WTC11 (cell line): ENCODE measurements around the gene ZNF547. TPM values are rescaled to one million over a fixed set of nuclear protein-coding genes. Genes with fewer than 3 reads are reported as not detected.
A peak's percentile ranks its signal among the peaks of the same experiment; 100 is the strongest.

Source experiments
- ATAC-seq: fragments of 200-7000 bp; cut with Tn5 transposase; 2 replicates; pipeline ENCODE4 v1.10.0; 2021; ENCODE audit warnings: mild to moderate bottlenecking, moderate library complexity
- Bru-seq: library from RNA; stranded (reverse); fragments of 400-500 nt; gene quantifications from one replicate; lab custom pipeline; 2021; lab: Mats Ljungman, UMichigan
- CTCF ChIA-PET: fragments of 300-600 bp; sonication (Branson Sonifier 250); formaldehyde crosslinking; loops from one replicate; lab custom pipeline; 2021; ENCODE audit warnings: antibody characterized with exemption; lab: Charles Lee
- POLR2A ChIA-PET: fragments of 350-600 bp; sonication (Branson Sonifier 250); formaldehyde crosslinking; loops from one replicate; lab custom pipeline; 2021; ENCODE audit warnings: antibody characterized with exemption; lab: Charles Lee
- DNase-seq: peaks from one replicate; pipeline ENCODE4 v3.0.0; 2021; ENCODE audit warnings: low spot score
- H3K27ac Mint-ChIP-seq: 2 replicates; pipeline ENCODE4 v1.8.0; 2021; ENCODE audit warnings: mixed read lengths
- H3K27me3 Mint-ChIP-seq: 2 replicates; pipeline ENCODE4 v1.8.0; 2021; ENCODE audit warnings: low read depth, mild to moderate bottlenecking, moderate library complexity, mixed read lengths
- H3K36me3 Mint-ChIP-seq: 2 replicates; pipeline ENCODE4 v1.8.0; 2021; ENCODE audit warnings: mixed read lengths
- H3K4me1 Mint-ChIP-seq: 2 replicates; pipeline ENCODE4 v1.8.0; 2022; ENCODE audit warnings: mixed read lengths
- H3K4me3 Mint-ChIP-seq: 2 replicates; pipeline ENCODE4 v1.8.0; 2021; ENCODE audit warnings: mild to moderate bottlenecking, moderate library complexity, mixed read lengths
- H3K9me3 Mint-ChIP-seq: 2 replicates; pipeline ENCODE4 v1.8.0; 2021; ENCODE audit warnings: mixed read lengths
- CBFB ChIP-seq: sonication (generic); formaldehyde crosslinking; IDR thresholded peaks from 2 replicates; pipeline ENCODE4 v1.8.1; 2022; ENCODE audit warnings: mild to moderate bottlenecking, low read depth, missing genetic modification reagents
- CREM ChIP-seq: sonication (generic); formaldehyde crosslinking; IDR thresholded peaks from 2 replicates; pipeline ENCODE4 v1.8.1; 2022; ENCODE audit warnings: mild to moderate bottlenecking, missing genetic modification reagents, moderate library complexity
- EMX1 ChIP-seq: fragments of 250-450 bp; sonication (Bioruptor Pico); IDR thresholded peaks from 2 replicates; pipeline ENCODE4 v1.8.0; 2021; ENCODE audit warnings: mild to moderate bottlenecking
- FOXJ3 ChIP-seq: sonication (generic); formaldehyde crosslinking; IDR thresholded peaks from 2 replicates; pipeline ENCODE4 v1.9.0; 2021; ENCODE audit warnings: missing genetic modification reagents, mild to moderate bottlenecking, borderline replicate concordance
- FOXP1 ChIP-seq: sonication (generic); formaldehyde crosslinking; IDR thresholded peaks from 2 replicates; pipeline ENCODE4 v1.8.0; 2022; ENCODE audit warnings: missing genetic modification reagents, mild to moderate bottlenecking, moderate library complexity, borderline replicate concordance
- GABPB1 ChIP-seq: sonication (generic); formaldehyde crosslinking; IDR thresholded peaks from 2 replicates; pipeline ENCODE4 v1.8.1; 2023; ENCODE audit warnings: mild to moderate bottlenecking, missing genetic modification reagents
- NFE2L1 ChIP-seq: sonication (generic); formaldehyde crosslinking; IDR thresholded peaks from 2 replicates; pipeline ENCODE4 v1.8.1; 2023; ENCODE audit warnings: missing genetic modification reagents
- NR2C2 ChIP-seq: sonication (generic); formaldehyde crosslinking; IDR thresholded peaks from 2 replicates; pipeline ENCODE4 v1.8.0; 2022; ENCODE audit warnings: mild to moderate bottlenecking, missing genetic modification reagents
- NR3C1 ChIP-seq: sonication (generic); formaldehyde crosslinking; conservative IDR thresholded peaks from 2 replicates; pipeline ENCODE4 v1.8.1; 2023; ENCODE audit warnings: low read depth, mild to moderate bottlenecking, missing genetic modification reagents
- SMAD4 ChIP-seq: sonication (generic); formaldehyde crosslinking; IDR thresholded peaks from 2 replicates; pipeline ENCODE4 v1.8.0; 2022; ENCODE audit warnings: mild to moderate bottlenecking, missing genetic modification reagents
- ZNF423 ChIP-seq: fragments of 250-450 bp; sonication (Bioruptor Pico); IDR thresholded peaks from 2 replicates; pipeline ENCODE4 v2.1.2; 2022; ENCODE audit warnings: mild to moderate bottlenecking, moderate library complexity
- long read RNA-seq, 3 experiments: library from RNA in 1 of 3; library from capped mRNA in 1 of 3; library from polyadenylated mRNA in 1 of 3; unstranded in 2 of 3; stranded (forward) in 1 of 3; transcript quantifications; one replicate each; pipeline ENCODE4 v2.0.0, GENCODE V29; 2021
- total RNA-seq: library from RNA; stranded (reverse); gene quantifications from 3 replicates; pipeline ENCODE4 v1.2.3, GENCODE V29; 2021
- TF ChIP-seq, protein P1 (sequence below): fragments of 250-450 bp; sonication (Bioruptor Pico); conservative IDR thresholded peaks from 2 replicates; pipeline ENCODE4 v1.9.0; 2021; ENCODE audit warnings: mild to moderate bottlenecking
- TF ChIP-seq, protein P2 (sequence below): sonication (generic); formaldehyde crosslinking; IDR thresholded peaks from 2 replicates; pipeline ENCODE4 v1.8.1; 2023; ENCODE audit warnings: mild to moderate bottlenecking, missing genetic modification reagents, moderate library complexity
- TF ChIP-seq, protein P3 (sequence below): sonication (generic); formaldehyde crosslinking; IDR thresholded peaks from 2 replicates; pipeline ENCODE4 v1.8.0; 2023; ENCODE audit warnings: missing genetic modification reagents
- TF ChIP-seq, protein P4 (sequence below): fragments of 250-450 bp; sonication (Bioruptor Pico); IDR thresholded peaks from 2 replicates; pipeline ENCODE4 v1.9.0; 2021; ENCODE audit warnings: mild to moderate bottlenecking
- TF ChIP-seq, protein P5 (sequence below): sonication (generic); formaldehyde crosslinking; IDR thresholded peaks from 2 replicates; pipeline ENCODE4 v1.8.1; 2023; ENCODE audit warnings: mild to moderate bottlenecking, missing genetic modification reagents
- TF ChIP-seq, protein P6 (sequence below): fragments of 250-450 bp; sonication (Bioruptor Pico); IDR thresholded peaks from 2 replicates; pipeline ENCODE4 v2.1.2; 2022; ENCODE audit warnings: mild to moderate bottlenecking, moderate library complexity
- TF ChIP-seq, protein P7 (sequence below): fragments of 250-450 bp; sonication (Bioruptor Pico); IDR thresholded peaks from 2 replicates; pipeline ENCODE4 v1.8.0; 2021; ENCODE audit warnings: mild to moderate bottlenecking
- TF ChIP-seq, protein P8 (sequence below): sonication (generic); formaldehyde crosslinking; conservative IDR thresholded peaks from 2 replicates; pipeline ENCODE4 v1.8.1; 2023; ENCODE audit warnings: mild to moderate bottlenecking, low read depth, missing genetic modification reagents, moderate library complexity
- TF ChIP-seq, protein P9 (sequence below): sonication (generic); formaldehyde crosslinking; IDR thresholded peaks from 2 replicates; pipeline ENCODE4 v1.8.1; 2023; ENCODE audit warnings: mild to moderate bottlenecking, missing genetic modification reagents
- TF ChIP-seq, protein P10 (sequence below): sonication (generic); formaldehyde crosslinking; IDR thresholded peaks from 2 replicates; pipeline ENCODE4 v1.8.1; 2023; ENCODE audit warnings: mild to moderate bottlenecking, missing genetic modification reagents, moderate library complexity

ZNF547 gene
- 2.3 to 2.7 TPM (median 2.4 TPM) in 3 replicates for total RNA-seq
- Bru-seq, nascent RNA: percentile 71 among the genes with signal in this experiment
- long read RNA-seq, experiment 1, partial matches to known transcripts: 0 of 7 reads
- long read RNA-seq, experiment 1, other reads (novel, unspliced or antisense): 3 of 7 reads
- long read RNA-seq, experiment 2, partial matches to known transcripts: 0 of 1 reads
- long read RNA-seq, experiment 2, other reads (novel, unspliced or antisense): 0 of 1 reads
- long read RNA-seq, experiment 3, partial matches to known transcripts: 0 of 1 reads
- long read RNA-seq, experiment 3, other reads (novel, unspliced or antisense): 1 of 1 reads

DNA sequence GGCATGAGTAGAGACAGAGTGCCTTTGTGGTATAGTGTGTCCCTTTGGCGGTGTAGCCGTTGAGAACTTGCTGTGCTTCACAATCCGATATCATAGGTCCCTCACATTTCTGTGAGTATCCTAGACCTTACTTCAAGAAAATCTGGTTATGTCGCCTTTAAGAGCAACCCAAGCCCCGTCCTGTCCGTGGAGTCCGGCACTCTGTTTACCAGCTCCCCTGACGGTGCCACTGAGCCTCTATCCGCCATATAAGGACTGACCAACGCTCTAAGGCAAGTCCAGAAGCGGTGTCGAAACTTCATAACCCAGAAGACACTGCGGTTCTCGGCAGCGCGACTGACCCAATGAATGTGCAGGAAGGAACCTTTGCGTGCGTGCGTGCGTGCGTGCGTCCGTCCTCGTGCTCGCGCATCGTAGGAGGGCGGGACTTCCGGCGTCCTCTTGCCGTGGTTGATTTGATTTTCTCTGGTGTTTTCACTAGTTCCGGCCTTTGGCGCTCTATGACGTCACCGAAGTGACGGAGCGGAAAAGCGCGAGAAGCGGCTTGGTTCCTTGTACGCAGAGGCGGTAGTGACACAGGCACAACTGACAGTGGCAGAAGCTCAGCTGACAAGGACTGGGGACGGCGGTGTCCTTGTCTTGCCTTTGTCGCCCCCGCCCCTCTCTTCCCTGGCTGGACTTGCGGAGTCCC, at the start of gene ZNF547, which contains the start of gene TRAPPC2B:
ZNF547 (plus strand) TSS at position 555 of the 691 bp plus-strand sequence. CDS start 5,005 bp downstream, outside the sequence.
TRAPPC2B (plus strand) TSS at position 555 of the 691 bp plus-strand sequence. CDS start 1,283 bp downstream, outside the sequence.
- peak within 1 kb of the TSS; percentile 99 for H3K27ac Mint-ChIP-seq
- H3K27me3 Mint-ChIP-seq: no peaks in the 10 kb centered on the region
- POLR2A ChIA-PET: interaction anchor here (0.7 kb wide), 1 partner anchor 26 kb away, joined by 3 read pairs; the partner anchor contains the start of gene ZNF548
- H3K4me3 Mint-ChIP-seq: peak within 1 kb of the TSS; percentile 96
- peaks cover 10% of the 10 kb centered on the region for H3K4me1 Mint-ChIP-seq
- DNase-seq: peak; percentile 99
- peak; percentile 99 for ATAC-seq
- CTCF ChIA-PET: interaction anchor here (0.9 to 1.4 kb wide), 2 partner anchors 12 to 26 kb away, joined by 3 to 7 read pairs; partner anchors contain the start of genes ZNF304 and ZNF548
- H3K9me3 Mint-ChIP-seq: no peaks in the 10 kb centered on the region
- peaks cover 3% of the 10 kb centered on the region; the same call in 1 of the 2 replicates for H3K36me3 Mint-ChIP-seq
- TF ChIP-seq ZNF423 (CRISPR knock-in tag) (no peak), FOXP1 (CRISPR knock-in tag) (no peak; the same call in 1 of the 2 replicates), CBFB (CRISPR knock-in tag) (no peak), FOXJ3 (CRISPR knock-in tag) (no peak), NFE2L1 (CRISPR knock-in tag) (no peak), EMX1 (CRISPR knock-in tag) (no peak), CREM (CRISPR knock-in tag) (peak; percentile 96), GABPB1 (CRISPR knock-in tag) (peak; percentile 81), NR2C2 (CRISPR knock-in tag) (no peak), SMAD4 (no peak), NR3C1 (no peak)
- TF ChIP-seq, protein P1, sequence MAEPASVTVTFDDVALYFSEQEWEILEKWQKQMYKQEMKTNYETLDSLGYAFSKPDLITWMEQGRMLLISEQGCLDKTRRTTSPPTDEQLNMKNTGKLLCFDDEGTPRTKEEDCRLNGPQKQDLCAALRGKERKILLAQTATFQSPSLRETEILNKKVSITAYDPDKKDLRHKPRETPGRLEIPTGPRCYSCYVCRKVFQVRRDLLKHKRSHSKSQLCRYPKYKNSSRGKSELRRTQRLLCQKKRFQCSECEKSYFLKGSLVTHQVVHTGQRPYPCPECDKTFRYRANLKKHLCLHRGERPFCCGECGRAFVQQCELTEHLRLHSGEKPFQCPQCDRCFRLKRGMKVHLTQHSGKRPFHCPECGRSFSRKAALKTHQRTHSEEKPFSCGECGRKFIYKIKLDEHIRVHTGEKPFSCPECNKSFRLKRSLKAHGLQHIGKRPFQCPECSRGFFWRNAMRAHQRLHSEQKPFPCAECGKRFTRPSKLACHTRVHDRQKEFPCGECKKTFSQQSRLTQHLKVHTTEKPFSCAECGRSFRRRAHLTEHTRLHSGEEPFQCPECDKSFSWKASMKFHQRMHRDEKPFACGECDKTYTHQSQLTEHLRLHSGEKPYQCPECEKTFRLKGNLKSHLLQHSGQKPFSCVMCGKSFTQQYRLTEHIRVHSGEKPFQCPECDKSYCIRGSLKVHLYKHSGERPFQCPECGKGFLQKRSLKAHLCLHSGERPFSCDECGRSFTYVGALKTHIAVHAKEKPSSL (CRISPR knock-in tag): no peak
- TF ChIP-seq, protein P2, sequence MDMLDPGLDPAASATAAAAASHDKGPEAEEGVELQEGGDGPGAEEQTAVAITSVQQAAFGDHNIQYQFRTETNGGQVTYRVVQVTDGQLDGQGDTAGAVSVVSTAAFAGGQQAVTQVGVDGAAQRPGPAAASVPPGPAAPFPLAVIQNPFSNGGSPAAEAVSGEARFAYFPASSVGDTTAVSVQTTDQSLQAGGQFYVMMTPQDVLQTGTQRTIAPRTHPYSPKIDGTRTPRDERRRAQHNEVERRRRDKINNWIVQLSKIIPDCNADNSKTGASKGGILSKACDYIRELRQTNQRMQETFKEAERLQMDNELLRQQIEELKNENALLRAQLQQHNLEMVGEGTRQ (CRISPR knock-in tag): peak; percentile 56
- TF ChIP-seq, protein P3, sequence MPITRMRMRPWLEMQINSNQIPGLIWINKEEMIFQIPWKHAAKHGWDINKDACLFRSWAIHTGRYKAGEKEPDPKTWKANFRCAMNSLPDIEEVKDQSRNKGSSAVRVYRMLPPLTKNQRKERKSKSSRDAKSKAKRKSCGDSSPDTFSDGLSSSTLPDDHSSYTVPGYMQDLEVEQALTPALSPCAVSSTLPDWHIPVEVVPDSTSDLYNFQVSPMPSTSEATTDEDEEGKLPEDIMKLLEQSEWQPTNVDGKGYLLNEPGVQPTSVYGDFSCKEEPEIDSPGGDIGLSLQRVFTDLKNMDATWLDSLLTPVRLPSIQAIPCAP (CRISPR knock-in tag): no peak
- TF ChIP-seq, protein P4, sequence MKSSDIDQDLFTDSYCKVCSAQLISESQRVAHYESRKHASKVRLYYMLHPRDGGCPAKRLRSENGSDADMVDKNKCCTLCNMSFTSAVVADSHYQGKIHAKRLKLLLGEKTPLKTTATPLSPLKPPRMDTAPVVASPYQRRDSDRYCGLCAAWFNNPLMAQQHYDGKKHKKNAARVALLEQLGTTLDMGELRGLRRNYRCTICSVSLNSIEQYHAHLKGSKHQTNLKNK (CRISPR knock-in tag): no peak
- TF ChIP-seq, protein P5, sequence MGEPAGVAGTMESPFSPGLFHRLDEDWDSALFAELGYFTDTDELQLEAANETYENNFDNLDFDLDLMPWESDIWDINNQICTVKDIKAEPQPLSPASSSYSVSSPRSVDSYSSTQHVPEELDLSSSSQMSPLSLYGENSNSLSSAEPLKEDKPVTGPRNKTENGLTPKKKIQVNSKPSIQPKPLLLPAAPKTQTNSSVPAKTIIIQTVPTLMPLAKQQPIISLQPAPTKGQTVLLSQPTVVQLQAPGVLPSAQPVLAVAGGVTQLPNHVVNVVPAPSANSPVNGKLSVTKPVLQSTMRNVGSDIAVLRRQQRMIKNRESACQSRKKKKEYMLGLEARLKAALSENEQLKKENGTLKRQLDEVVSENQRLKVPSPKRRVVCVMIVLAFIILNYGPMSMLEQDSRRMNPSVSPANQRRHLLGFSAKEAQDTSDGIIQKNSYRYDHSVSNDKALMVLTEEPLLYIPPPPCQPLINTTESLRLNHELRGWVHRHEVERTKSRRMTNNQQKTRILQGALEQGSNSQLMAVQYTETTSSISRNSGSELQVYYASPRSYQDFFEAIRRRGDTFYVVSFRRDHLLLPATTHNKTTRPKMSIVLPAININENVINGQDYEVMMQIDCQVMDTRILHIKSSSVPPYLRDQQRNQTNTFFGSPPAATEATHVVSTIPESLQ (CRISPR knock-in tag): no peak
- TF ChIP-seq, protein P6, sequence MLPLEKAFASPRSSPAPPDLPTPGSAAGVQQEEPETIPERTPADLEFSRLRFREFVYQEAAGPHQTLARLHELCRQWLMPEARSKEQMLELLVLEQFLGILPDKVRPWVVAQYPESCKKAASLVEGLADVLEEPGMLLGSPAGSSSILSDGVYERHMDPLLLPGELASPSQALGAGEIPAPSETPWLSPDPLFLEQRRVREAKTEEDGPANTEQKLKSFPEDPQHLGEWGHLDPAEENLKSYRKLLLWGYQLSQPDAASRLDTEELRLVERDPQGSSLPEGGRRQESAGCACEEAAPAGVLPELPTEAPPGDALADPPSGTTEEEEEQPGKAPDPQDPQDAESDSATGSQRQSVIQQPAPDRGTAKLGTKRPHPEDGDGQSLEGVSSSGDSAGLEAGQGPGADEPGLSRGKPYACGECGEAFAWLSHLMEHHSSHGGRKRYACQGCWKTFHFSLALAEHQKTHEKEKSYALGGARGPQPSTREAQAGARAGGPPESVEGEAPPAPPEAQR (CRISPR knock-in tag): no peak
- TF ChIP-seq, protein P7, sequence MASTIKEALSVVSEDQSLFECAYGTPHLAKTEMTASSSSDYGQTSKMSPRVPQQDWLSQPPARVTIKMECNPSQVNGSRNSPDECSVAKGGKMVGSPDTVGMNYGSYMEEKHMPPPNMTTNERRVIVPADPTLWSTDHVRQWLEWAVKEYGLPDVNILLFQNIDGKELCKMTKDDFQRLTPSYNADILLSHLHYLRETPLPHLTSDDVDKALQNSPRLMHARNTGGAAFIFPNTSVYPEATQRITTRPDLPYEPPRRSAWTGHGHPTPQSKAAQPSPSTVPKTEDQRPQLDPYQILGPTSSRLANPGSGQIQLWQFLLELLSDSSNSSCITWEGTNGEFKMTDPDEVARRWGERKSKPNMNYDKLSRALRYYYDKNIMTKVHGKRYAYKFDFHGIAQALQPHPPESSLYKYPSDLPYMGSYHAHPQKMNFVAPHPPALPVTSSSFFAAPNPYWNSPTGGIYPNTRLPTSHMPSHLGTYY (CRISPR knock-in tag): no peak
- TF ChIP-seq, protein P8, sequence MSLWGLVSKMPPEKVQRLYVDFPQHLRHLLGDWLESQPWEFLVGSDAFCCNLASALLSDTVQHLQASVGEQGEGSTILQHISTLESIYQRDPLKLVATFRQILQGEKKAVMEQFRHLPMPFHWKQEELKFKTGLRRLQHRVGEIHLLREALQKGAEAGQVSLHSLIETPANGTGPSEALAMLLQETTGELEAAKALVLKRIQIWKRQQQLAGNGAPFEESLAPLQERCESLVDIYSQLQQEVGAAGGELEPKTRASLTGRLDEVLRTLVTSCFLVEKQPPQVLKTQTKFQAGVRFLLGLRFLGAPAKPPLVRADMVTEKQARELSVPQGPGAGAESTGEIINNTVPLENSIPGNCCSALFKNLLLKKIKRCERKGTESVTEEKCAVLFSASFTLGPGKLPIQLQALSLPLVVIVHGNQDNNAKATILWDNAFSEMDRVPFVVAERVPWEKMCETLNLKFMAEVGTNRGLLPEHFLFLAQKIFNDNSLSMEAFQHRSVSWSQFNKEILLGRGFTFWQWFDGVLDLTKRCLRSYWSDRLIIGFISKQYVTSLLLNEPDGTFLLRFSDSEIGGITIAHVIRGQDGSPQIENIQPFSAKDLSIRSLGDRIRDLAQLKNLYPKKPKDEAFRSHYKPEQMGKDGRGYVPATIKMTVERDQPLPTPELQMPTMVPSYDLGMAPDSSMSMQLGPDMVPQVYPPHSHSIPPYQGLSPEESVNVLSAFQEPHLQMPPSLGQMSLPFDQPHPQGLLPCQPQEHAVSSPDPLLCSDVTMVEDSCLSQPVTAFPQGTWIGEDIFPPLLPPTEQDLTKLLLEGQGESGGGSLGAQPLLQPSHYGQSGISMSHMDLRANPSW (CRISPR knock-in tag): no peak
- TF ChIP-seq, protein P9, sequence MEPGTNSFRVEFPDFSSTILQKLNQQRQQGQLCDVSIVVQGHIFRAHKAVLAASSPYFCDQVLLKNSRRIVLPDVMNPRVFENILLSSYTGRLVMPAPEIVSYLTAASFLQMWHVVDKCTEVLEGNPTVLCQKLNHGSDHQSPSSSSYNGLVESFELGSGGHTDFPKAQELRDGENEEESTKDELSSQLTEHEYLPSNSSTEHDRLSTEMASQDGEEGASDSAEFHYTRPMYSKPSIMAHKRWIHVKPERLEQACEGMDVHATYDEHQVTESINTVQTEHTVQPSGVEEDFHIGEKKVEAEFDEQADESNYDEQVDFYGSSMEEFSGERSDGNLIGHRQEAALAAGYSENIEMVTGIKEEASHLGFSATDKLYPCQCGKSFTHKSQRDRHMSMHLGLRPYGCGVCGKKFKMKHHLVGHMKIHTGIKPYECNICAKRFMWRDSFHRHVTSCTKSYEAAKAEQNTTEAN (CRISPR knock-in tag): no peak
- TF ChIP-seq, protein P10, sequence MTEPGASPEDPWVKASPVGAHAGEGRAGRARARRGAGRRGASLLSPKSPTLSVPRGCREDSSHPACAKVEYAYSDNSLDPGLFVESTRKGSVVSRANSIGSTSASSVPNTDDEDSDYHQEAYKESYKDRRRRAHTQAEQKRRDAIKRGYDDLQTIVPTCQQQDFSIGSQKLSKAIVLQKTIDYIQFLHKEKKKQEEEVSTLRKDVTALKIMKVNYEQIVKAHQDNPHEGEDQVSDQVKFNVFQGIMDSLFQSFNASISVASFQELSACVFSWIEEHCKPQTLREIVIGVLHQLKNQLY (CRISPR knock-in tag): no peak
